GM12891 (cell line): Measurements from ENCODE around the gene MARK2.

Source experiments
- POLR2AphosphoS5 ChIP-seq: IDR thresholded peaks from 2 replicates; pipeline ENCODE4 v1.6.1; 2011; ENCODE audit warnings: low read depth, low read length, control low read depth
- TAF1 ChIP-seq: IDR thresholded peaks from 2 replicates; pipeline ENCODE4 v1.6.1; 2011; ENCODE audit warnings: low read depth, low read length, control low read depth

DNA sequence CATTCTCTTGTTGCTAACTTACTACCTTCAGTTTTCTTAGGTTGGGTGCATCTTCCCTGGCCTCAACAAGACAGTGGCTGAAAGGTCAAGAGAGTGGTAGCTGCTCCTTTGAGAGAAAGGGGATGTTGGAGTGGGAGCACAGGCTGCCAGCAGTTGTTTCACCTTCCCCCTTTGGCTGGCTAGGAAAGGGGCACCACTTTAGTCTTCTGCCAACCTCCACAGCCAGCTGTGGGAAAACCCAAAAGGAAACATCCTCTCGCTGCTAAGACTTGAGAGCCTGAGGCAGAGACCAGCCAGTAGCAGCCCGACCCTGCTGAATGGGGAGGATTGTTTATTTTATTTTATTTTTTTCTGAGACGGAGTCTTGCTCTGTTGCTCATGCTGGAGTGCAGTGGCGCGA, 34.4 kb downstream of the MARK2 start:
- TF ChIP-seq POLR2AphosphoS5 (no peak), TAF1 (no peak)
